H1 (cell line): ENCODE data around the gene ITPR1. TPM values are rescaled to one million over a fixed set of nuclear protein-coding genes. Genes with fewer than 3 reads are reported as not detected.

Experiments used
- CHD1 ChIP-seq: IDR thresholded peaks from 2 replicates; pipeline ENCODE4 v1.6.1; 2012; ENCODE audit warnings: low read depth, low read length, improper control_type of control experiment
- GABPA ChIP-seq: IDR thresholded peaks from 2 replicates; pipeline ENCODE4 v1.6.1; 2011; ENCODE audit warnings: mild to moderate bottlenecking, low read length, moderate library complexity, borderline replicate concordance; ENCODE audit not compliant: insufficient read depth
- NRF1 ChIP-seq: IDR thresholded peaks from 2 replicates; pipeline ENCODE4 v1.6.1; 2011; ENCODE audit warnings: mild to moderate bottlenecking, low read depth, low read length, improper control_type of control experiment
- POLR2A ChIP-seq, 2 experiments: IDR thresholded peaks; 1 replicate in 1 of 2; 2 replicates in 1 of 2; pipeline ENCODE4 v1.6.1; 2011; ENCODE audit warnings: low read depth in 2 of 2, low read length in 2 of 2, mild to moderate bottlenecking in 2 of 2; ENCODE audit errors: control extremely low read depth in 1 of 2
- polyA plus RNA-seq, 7 experiments: library from polyadenylated mRNA; depleted of rRNA in 3 of 7; stranded (reverse) in 5 of 7; unstranded in 2 of 7; fragments of >200 nt in 5 of 7; fragments of 200-250 nt in 2 of 7; gene quantifications; 1 replicate in 5 of 7; 2 replicates in 1 of 7; 4 replicates in 1 of 7; pipeline versions ENCODE4 v1.2.1 to v1.2.3, GENCODE V29; 2011 to 2013; ENCODE audit warnings: missing spikeins in 2 of 7, mixed read lengths in 2 of 7
- total RNA-seq: library from RNA; stranded (reverse); fragmentation: NEBNext Ultra II Directional; extraction: Animal tissue kit (Norgen Biotek cat#: 25700); gene quantifications from 2 replicates; pipeline ENCODE4 v1.2.1, GENCODE V29; 2021
- TF ChIP-seq, protein P1 (sequence below), 3 experiments: IDR thresholded peaks; 1 replicate in 2 of 3; 2 replicates in 1 of 3; pipeline versions ENCODE4 v1.5.1 to v1.6.1; 2011; ENCODE audit warnings: low read length in 3 of 3, mild to moderate bottlenecking in 3 of 3, inconsistent platforms in 2 of 3, low read depth in 1 of 3, moderate library complexity in 1 of 3; ENCODE audit not compliant: insufficient read depth in 1 of 3; ENCODE audit errors: control extremely low read depth in 1 of 3

The ITPR1 gene
- total and polyA plus RNA-seq, 2 of the 8 experiments (the other 6 are each of a cell fraction or from before 2014, with no cell fraction given): 2.5 to 16.3 TPM

- no peak for TF ChIP-seq GABPA
- TF ChIP-seq CHD1: no peak
- TF ChIP-seq, protein P1, sequence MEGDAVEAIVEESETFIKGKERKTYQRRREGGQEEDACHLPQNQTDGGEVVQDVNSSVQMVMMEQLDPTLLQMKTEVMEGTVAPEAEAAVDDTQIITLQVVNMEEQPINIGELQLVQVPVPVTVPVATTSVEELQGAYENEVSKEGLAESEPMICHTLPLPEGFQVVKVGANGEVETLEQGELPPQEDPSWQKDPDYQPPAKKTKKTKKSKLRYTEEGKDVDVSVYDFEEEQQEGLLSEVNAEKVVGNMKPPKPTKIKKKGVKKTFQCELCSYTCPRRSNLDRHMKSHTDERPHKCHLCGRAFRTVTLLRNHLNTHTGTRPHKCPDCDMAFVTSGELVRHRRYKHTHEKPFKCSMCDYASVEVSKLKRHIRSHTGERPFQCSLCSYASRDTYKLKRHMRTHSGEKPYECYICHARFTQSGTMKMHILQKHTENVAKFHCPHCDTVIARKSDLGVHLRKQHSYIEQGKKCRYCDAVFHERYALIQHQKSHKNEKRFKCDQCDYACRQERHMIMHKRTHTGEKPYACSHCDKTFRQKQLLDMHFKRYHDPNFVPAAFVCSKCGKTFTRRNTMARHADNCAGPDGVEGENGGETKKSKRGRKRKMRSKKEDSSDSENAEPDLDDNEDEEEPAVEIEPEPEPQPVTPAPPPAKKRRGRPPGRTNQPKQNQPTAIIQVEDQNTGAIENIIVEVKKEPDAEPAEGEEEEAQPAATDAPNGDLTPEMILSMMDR (IDR thresholded peaks at IDR 0.05; ENCODE audit: control extremely low read depth in 1 of 3, insufficient read depth in 1 of 3, low read depth in 1 of 3, low read length in 3 of 3): no peak
- no peak for TF ChIP-seq NRF1
- TF ChIP-seq POLR2A (IDR thresholded peaks at IDR 0.05; ENCODE audit: control extremely low read depth in 1 of 2, low read depth in 2 of 2, low read length in 2 of 2): no peak
Observed at GRCh38 chr3:4756057-4756775, 263.1 kb downstream of the ITPR1 start (continued).
